Endometrium (tissue), 2 donors: Measurements from ENCODE around the gene BRD1.

Experiments
- FAIRE-seq: peaks from 2 replicates; lab custom pipeline; 2012; peaks lifted over from hg19 to GRCh38; lab: Jason Lieb, UNC
- donor health status: control.
- donor health status: control.

Gene BRD1

DNA sequence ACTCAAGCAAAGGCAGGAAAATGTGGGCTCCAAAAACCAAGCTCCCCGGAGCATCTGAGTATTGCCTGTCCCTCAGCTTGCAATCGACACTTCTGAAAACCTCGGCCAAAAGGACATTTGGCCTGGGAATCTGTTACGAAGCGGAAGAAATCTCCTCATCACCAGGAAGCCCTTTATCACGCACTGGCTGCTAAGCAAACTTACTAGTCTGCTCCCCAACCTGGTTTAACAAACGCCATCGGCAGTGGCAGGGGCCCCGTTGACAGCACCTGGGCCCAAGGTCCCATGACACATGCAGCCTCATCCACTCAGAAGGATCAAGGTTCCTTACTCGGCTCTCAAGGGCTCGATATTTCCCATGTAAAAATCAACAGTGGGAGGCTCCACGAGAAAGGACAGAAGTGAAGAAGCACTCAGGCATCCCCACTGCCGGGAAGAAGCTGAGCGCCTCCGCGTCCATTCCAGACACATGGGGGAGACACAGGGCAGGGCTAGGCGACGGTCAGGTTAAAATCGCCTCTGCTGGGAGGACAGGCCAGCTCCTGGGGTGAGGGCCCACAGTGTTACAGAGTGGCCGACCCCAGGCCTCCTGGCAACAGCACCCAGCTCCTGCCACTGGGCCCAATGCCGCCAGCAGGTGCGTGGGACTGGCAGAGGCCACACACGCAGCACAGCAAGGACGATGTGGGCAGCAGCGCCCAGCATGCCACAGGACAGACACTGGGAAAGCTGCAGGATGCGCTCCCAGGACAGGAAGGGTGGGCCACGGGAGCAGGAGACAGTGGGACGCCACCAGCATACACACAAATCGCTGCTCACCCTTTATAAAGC, 27.1 kb downstream of the BRD1 start:
- no peak for FAIRE-seq

DNA sequence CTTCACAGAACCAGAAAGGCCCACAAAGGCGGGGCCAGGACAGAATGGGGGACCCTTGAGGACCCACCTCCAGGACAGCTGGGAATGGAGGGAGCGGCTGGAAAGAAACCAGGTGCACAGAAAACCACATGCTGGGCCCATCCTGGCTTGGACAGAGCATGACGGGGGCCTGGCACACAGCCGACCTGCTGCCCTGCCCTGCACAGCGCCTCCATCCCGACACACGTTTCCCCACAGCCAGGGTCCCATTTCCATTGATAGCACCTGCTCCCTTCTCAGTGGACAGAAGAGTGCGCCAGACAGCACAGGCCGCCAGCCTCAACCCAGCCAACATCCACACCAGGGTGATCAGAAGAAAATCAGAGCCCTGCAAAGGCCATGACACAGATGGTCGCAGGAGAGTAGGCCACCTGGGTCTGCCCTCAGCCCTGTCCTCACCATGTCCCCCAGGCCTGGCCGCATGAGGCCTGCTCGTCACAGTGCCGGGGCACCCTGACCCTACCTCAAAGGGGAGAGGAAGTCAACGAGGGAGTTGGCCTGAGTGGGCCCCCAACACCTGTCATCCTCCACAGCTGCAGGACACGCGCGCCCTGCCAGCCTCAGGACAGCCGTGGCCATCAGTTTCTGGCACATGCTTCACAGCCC, 28.1 kb downstream of the BRD1 start:
- FAIRE-seq = no peak

DNA sequence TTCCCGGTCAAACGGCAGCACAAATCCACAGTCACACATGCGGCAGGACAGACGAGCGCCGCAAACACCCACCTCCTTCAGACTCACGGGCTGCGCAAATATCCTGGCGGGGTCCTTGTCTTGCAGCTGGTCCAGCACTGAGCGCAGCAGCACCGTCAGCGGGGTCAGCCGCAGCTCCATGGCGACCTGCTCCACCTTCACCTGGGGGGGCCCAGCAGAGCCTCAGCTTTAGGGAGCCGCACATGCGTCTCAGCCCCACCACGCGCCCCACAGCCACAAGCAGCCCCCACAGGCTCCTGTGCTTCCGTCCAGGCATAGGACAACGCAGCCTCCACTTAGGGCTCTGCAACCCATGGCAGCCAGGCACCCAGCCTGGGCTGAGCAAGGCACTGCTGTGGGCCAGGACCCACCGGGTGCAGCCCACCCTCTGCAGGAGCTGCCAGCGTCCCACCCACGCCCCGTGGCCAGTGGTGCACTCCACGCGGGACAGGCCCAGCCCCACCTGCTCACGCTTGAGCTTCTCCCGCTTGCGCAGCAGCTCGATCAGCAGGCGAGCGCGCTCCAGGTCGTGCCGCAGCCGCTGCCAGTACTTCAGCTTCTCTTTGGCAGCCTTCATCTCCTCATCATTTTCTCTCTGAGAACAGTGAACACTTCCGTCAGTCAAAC, 29.1 kb downstream of the BRD1 start:
- no peak for FAIRE-seq

DNA sequence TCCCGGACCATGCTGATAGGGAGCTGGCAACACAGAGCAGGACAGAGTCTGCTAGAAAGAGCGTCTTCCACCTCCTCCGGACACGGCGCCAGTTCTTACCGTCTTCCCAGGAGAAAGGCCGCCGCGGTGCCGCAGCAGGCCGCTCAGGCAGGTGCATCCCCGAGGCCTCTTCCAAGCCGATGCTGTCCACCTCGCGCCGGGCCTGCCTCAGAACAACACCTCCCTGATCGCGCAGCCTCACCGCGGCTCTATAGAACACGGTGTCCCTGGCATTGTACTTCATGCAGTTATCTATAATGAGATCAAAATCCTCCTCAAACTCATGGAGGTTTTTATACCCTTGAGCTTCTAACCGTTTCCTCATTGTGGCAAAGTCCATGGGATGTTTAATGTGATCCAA, 30.0 kb downstream of the BRD1 start:
- FAIRE-seq = no peak

DNA sequence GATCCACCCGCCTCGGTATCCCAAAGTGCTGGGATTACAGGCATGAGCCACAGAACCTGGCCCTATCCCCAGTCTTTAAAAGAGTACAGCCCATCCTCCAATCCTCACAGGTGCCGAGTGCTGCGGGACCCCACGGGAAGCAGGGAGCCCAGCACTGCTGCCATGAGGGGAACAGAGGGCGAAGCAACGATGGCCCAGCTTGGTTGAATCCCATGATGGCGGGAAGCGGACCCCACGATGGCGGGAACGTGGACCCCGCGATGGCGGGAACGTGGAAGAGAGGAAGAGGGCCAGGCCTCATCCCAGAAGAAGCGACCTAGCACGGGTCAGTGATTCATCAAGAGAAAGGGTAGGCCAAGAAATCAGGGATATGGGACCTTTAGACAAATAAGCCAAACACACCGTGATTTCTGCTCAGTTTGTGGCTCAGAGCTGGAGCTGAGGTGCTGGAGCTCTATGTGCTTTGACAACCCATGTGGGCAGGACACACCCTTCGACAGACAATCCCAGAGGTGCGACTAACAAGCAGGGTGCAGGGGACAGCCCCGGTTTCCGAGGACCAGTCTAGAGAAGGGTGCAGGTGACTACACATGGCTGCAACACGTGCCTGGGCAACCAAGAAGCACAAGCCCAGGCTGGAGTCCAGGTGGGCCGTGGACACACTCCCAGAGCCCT, 30.9 kb downstream of the BRD1 start:
- FAIRE-seq = no peak

DNA sequence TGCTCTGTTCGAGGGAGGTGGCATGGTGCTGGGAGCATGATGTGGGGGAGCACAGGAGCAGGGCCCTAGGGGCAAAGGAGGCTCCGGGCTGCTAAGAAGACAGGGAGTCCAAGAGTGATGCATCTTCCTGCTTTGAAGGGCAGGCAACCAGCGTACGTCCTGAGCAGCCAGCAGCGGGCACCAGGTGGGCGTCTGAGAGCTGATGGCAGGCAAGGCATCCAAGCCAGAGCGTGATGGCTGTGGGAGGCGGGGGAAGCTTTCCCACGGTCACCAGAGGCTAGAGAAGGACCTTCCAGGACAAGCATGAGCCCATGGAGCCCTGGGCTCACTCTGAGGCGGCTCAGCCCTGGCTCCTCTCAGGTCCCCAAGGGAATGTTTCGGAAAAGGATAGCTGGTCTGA, 32.2 kb downstream of the BRD1 start:
- no peak for FAIRE-seq

DNA sequence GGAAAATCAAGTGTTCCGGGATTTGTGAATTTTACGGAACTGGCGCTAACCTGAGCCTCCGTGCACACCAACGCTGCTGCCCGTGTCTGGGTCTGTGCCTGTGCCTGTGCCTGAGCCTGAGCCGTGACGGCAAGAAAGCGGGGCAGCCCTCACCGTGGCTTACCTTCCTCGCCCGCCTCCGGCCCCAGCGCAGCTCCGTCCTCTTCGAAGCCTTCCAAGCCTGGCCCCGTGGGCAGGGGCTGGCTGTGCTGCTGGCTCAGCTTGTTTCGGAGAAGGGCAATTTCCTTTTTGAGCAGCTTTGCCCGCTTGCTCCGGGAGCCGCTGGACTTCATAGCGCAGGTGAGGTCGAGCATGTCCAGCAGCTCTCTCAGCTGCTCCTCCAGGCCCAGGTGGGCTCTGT, 33.8 kb downstream of the BRD1 start:
- FAIRE-seq = no peak

DNA sequence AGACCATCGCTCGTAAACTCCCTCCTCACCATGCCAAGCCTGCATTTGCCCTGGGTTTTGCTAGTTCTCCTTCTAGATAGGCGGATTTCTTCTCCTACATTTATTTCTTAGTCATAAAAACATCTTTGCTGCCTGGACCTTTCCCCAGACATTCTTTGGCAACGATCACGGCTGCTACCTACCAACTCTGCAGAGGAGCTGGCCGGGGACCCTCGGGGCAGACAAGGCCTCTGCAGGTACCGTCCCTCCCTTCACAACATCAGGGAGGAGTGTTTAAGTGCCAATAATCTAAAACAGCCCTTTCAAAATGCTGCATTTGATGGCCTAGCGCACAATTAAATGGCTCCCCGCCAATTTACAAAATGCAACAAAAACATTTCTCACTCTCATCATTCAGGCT, 34.4 kb downstream of the BRD1 start:
- no peak for FAIRE-seq

DNA sequence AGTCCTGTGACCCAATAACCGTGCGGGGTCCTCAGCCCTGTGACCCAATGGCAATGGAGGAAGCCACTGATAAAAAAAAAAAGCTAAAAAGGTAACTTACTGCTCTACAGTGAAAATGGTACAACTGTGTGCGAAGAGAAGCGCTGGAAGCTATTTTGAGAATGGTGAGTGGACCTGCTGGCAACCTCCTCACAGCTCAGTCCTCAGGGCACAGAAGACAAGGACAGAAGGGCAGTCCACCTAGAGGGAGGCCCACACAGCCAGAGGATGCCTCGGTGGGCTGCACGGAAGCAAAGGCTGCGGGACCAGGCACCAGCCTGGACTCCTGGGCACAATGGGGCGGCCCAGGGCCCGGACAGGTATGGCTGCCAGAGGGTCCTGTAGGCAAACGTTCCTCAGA, 35.6 kb downstream of the BRD1 start:
- FAIRE-seq = no peak

DNA sequence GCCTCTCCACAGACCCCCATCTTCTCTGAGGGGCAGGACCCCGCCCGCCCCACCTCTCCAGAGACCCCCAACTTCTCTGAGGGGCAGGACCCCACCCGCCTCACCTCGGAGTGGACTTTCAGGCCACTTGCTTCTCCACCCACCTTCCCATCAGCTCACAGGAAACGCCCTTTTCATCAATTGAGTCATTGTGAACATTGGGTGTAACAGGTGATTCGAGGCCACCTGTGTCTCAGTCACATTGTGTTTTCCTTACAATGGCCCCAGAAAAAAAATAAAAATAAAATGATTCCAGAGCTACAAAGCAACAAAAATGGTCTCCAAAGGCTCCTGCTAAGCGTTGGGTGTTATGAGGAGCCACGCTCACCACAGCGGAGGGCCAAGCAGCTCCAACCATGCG, 36.0 kb downstream of the BRD1 start:
- FAIRE-seq = no peak

DNA sequence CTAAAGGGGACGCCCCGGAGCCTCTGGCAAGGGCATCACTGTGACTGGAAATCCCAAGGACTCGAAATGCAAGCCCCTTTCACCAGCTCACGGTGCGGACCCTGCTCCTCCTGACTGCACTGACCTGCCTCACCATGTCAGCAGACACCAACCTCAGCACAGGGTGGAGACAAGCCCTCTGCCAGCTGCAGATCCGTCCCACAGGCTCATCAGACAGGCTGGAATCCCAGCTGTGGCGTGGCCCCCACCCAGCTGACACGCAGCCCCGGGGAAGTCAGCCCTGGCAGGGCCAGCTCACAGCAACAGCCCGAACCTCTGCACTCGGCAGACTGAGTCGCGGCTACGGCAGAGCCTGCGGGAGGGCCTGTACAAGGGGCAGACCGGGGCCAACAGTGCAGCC, 36.8 kb downstream of the BRD1 start:
- FAIRE-seq = no peak

DNA sequence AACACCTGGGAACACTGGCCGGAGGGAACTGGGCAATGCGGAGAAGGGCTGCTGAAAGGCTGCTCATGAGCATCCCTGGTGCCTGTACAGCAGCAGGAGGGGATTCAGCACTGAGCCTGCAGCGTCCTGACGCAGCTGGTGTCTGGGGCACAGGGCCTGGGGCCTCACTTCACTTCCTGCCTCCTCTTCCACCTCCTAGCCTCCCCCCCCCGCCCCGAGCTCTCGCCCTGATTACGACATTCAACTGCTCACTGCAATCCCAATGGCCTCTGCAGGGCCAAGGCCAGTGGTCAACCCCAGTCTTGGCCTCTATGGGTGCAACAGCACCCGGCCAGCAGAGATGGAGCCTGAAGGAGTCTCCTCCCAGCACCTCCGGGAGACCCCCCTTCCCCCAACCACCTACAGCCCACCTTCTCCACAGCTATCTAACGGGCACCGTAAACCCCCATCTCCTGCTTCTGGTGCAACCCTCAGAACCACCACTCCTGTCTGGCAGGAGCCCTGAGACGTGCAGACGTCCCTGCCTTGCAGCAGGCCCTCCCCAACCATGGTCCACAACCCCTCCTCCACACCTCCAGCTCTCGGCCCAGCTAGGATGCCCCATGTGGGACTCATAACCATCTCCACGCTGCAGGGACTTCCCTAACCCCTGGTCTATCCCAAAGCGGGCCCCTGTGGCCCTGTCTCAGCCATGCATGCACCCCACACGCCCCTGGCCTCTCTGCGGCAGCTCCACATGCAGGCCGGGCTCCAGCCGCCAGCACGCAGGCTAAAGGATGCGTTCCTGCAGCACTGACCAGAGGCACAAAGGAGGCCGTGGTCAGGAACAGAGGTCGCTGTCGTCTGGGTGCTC, 38.2 kb downstream of the BRD1 start:
- FAIRE-seq = no peak

DNA sequence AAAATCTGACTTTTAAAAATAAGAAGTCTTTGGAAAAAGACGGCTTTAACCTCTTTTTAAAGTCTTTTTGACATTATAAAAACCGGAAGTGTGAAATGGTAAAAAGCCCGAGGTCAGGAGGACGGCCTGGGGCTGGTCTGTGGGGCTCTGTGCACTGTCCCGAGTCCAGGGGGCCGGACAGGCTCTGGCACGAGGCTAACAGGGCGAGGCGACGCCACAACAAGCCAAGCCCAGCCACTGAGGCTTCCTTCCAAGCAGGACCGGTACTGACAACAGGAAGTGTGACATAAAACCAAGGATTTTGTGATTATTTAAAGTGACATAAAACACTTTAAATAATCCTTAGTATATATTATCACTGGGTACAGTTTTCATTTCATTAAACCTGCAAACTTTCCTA, 39.2 kb downstream of the BRD1 start:
- peak; percentile 31 for FAIRE-seq

DNA sequence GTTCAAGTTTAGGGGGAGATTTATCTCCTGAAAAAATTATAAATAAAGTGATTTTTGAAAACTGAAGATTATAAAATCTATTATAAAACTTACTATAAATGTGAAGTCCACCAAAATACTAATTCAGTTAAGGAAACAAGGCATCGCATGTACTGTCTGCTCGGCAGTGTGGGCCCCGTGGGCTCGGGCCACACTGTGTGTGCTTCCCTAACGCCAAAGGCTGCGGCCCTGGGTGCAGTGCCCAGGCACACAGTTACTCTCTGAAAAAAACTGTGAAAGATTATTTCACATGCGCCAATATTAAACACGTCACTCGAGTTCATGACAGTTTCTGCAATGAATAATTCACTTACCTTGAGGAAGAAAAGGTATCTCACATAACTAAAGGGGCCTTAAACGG, 39.8 kb downstream of the BRD1 start:
- FAIRE-seq = no peak

DNA sequence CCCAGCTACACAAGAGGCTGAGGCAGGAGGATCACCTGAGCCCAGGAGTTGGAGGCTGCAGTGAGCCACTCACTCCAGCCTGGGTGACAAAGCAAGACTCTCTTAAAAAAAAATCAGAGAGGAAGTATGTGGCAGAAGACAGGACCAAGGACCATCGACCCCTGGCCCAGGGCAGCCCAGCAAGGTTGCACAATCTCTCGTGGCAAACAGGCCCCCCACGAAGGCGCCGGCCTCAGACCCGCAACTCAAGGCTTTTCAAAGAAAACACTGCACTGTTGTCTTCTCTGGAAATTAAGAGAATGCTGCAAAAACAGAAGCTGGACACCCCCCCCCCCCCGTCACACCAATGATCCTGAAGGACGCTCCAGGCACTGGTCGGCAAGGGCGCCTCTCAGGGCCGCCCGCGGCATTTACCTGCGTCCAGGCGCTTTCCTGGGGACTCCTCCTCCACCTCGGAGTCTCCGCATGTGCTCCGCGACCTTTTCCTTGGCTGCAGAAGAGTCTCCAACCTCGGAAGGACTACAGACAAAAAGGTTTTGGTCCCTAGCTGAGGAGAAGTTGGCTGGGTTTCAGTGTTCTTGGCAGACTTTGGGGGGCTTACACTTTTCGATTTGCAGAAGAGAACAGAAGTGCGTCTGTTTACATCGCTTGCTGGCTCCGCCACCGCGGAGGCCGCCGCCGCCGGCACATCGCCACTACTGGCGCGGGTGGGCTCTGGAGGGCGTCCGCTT, 40.5 kb downstream of the BRD1 start:
- FAIRE-seq = no peak

DNA sequence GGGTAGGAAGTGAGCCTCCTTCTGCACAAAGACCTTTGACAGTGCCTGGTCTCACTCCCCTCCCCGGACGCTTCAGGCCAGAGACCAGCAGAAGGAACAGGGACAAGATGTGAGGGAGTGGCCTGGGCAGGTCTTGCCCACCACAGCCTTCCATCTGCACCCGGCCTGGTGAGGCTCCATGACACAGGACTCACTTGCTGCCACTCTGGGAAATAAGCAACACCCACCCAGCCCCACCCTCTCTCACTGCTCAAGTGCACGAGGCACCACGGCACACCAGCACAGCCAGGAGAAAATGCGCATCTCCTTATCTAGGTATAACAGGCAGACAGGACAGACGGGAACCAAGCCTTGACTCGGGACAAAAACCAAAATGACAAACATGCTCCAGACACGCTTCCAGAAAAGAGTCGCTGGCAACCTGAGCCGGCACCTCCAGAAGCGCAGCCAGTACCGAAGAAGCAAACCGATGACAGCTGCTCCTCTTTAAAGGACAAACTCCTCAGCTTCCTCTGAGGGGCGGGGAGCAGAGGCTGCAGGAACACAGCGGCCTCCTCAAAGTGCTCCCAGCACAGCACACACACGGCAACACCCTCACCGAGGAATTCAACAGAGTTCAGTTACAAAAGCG, 41.7 kb downstream of the BRD1 start:
- no peak for FAIRE-seq

DNA sequence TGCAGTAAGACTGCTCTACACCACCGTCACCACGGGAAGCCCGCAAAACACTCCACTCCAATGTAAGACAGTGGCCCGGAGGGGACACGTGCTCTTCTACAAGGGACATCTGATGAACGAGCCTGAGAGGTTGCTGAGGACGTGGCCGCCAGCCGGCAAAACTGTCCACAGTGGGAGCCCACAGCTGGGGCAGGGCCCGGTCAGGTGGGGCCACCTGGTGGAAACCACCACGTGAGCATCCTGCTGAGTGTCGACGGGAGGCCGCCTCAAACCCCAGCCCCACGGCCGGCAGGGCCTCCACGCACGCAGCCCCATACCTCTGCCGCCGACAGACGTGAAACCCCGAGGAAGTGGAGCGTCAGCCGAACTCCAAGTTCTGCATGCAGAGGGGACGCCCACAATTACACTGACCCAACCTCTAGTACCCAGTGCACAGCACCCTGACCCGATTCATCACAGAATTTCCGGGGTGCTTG, 42.6 kb downstream of the BRD1 start:
- no peak for FAIRE-seq

DNA sequence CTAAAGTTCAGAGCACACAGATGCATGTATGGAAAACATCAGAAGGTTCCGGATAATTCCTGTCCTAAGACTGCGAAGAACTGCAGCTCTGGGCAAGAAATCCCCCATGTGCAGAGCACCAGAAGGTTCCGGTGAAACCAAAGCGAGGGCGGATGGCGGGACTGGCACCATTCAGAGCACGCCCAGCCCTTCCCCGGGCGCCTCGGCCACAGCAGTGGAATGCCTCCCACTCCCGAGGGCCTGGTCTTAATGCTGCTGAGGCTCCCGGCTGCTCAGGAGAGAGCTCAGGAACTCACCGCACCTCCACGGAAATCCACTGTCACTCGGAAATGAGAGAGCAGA, 43.1 kb downstream of the BRD1 start:
- FAIRE-seq = no peak

DNA sequence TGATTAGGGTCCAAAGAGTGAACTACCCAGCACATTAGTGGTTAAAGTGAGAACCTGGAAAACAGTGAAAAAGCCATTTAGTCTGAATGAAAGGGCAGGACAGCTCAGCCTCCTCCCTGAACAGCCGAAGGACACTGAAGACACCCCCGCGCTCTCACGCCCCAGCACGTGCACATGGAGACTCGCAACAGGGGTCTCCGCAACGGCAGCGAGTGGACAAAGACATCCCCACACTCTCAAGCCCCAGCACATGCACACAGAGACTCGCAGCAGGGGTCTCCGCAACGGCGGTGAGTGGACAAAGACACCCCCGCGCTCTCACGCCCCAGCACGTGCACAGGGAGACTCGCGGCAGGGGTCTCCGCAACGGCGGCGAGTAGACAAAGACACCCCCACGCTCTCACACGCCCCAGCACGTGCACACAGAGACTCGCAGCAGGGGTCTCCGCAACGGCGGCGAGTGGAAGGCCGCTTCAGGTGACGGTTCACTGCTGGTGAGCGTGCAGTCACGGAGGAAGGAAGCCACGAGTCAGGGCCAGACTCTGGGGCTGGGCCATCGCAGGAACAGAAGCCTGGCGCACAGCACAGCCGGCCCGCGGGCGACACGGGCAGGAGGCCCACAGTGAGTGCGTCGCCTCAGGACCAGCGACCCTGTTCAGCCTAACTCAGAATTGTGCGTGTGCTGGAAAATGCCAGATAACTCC, 43.6 kb downstream of the BRD1 start:
- no peak for FAIRE-seq
